GM21619 (cell line): ENCODE results near the gene AMER3.

Experiments
- ATAC-seq: cut with Tn5 transposase; IDR thresholded peaks from one replicate; pipeline ENCODE4 v1.9.1; 2021; ENCODE audit not compliant: unreplicated experiment

The AMER3 gene

GRCh38 chr2:130813722-130814121, 58.4 kb downstream of the AMER3 start:
- no peak for ATAC-seq

DNA sequence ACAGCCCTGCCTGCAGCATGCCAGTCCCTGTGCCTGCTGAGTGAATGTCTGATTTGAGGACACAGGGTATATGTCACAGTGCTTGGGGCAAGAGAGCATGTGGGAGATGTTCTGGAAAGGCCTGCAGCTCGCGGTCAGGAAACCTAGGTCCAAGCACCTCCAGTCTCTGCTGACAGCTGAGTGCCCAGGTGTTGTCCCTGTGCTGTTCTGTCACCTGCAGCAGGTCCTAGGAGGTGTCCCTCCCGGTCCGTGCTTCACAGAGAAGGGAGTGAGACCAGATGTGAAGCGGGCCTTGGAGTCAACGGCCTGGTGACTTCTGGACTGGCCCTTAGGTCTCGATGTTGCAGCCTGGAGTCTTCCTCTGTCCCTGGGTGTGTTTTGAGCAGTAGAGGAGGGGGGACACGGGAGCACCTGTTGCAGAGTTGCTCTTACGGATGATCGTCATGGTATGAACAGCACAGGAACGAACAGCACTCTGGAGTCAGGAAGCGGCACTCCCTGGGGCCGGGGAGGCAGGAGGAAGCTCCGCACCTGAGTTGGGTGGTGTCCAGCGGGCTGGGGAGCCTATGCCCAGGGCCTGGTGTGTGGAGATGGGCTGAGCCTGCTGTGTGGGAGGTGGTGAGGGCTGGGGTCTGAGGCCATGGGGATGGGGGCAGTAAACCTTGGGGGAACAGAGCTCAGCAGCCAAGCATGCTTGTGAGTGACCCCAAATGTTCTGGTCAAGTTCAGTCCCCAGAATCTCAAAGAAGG, 59.8 kb downstream of the AMER3 start:
- no peak for ATAC-seq
